Parathyroid adenoma (tissue), 2 donors: ENCODE results near the gene NDUFS1.
"Not testable (repeated sequence)": the region's sequence is repeated elsewhere in the genome, so short reads cannot be mapped to it uniquely, and the experiment has no call there.

Experiments used
- H2AFZ ChIP-seq: fragments of 300-600 bp; sonication (generic); one replicate; pipeline ENCODE4 v1.7.0; 2017; ENCODE audit warnings: antibody characterized with exemption, mild to moderate bottlenecking
- H3K27ac ChIP-seq: fragments of 300-600 bp; sonication (generic); one replicate; pipeline ENCODE4 v1.7.0; 2017
- H3K27me3 ChIP-seq: fragments of 300-600 bp; sonication (generic); one replicate; pipeline ENCODE4 v1.7.0; 2017; ENCODE audit warnings: low read length; ENCODE audit not compliant: control insufficient read depth, insufficient read depth
- H3K36me3 ChIP-seq: fragments of 300-600 bp; sonication (generic); one replicate; pipeline ENCODE4 v1.7.0; 2017; ENCODE audit warnings: low read length; ENCODE audit not compliant: control insufficient read depth, insufficient read depth
- H3K4me1 ChIP-seq: fragments of 300-600 bp; sonication (generic); one replicate; pipeline ENCODE4 v1.7.0; 2017; ENCODE audit warnings: control low read depth
- H3K4me2 ChIP-seq: fragments of 300-600 bp; sonication (generic); one replicate; pipeline ENCODE4 v1.7.0; 2017; ENCODE audit warnings: low read length
- H3K4me3 ChIP-seq: fragments of 300-600 bp; sonication (generic); one replicate; pipeline ENCODE4 v1.7.0; 2017; ENCODE audit warnings: low read depth, low read length
- H3K79me2 ChIP-seq: fragments of 300-600 bp; sonication (generic); one replicate; pipeline ENCODE4 v1.7.0; 2017; ENCODE audit warnings: control low read depth
- H3K9ac ChIP-seq: fragments of 300-600 bp; sonication (generic); one replicate; pipeline ENCODE4 v1.7.0; 2017; ENCODE audit warnings: mild to moderate bottlenecking
- H3K9me3 ChIP-seq: fragments of 300-600 bp; sonication (generic); one replicate; pipeline ENCODE4 v1.7.0; 2017; ENCODE audit warnings: low read length; ENCODE audit not compliant: control insufficient read depth
- TF ChIP-seq, protein P1 (sequence below): fragments of 300-600 bp; sonication (generic); IDR thresholded peaks from one replicate; pipeline ENCODE4 v1.7.0; 2017; ENCODE audit warnings: antibody characterized with exemption, mild to moderate bottlenecking
- donor health status: primary hyperparathyroidism.

Gene NDUFS1

DNA sequence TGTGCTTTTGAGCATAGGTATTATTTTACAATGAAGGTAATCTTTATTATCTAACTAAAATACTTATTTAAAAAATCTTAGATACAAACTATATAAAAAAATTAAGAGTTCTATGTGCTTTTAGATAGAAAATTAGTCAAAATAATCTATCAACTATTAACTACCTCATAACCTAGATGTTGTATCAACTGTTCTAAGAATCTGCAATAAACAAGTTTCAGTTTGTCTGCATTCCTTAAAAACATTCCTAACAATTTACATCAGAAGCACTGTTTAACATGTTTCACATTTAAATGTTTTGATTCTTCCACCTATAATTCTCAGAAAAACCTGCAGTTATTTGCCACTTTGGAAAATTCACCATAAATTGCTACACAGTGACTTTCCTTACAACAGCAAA is 33.3 kb downstream of the NDUFS1 start:
- Histone ChIP-seq H3K4me2 (no peak overlapping the region), H3K9me3 (no peaks in the 10 kb centered on the region), H3K36me3 (no peaks in the 10 kb centered on the region), H3K27ac (no peak overlapping the region), H3K27me3 (no peaks in the 10 kb centered on the region), H3K4me3 (no peak overlapping the region), H3K9ac (no peak overlapping the region), H3K4me1 (no peaks in the 10 kb centered on the region), H3K79me2 (no peaks in the 10 kb centered on the region), H2AFZ (no peak overlapping the region)
- TF ChIP-seq, protein P1, sequence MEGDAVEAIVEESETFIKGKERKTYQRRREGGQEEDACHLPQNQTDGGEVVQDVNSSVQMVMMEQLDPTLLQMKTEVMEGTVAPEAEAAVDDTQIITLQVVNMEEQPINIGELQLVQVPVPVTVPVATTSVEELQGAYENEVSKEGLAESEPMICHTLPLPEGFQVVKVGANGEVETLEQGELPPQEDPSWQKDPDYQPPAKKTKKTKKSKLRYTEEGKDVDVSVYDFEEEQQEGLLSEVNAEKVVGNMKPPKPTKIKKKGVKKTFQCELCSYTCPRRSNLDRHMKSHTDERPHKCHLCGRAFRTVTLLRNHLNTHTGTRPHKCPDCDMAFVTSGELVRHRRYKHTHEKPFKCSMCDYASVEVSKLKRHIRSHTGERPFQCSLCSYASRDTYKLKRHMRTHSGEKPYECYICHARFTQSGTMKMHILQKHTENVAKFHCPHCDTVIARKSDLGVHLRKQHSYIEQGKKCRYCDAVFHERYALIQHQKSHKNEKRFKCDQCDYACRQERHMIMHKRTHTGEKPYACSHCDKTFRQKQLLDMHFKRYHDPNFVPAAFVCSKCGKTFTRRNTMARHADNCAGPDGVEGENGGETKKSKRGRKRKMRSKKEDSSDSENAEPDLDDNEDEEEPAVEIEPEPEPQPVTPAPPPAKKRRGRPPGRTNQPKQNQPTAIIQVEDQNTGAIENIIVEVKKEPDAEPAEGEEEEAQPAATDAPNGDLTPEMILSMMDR = no peak

DNA sequence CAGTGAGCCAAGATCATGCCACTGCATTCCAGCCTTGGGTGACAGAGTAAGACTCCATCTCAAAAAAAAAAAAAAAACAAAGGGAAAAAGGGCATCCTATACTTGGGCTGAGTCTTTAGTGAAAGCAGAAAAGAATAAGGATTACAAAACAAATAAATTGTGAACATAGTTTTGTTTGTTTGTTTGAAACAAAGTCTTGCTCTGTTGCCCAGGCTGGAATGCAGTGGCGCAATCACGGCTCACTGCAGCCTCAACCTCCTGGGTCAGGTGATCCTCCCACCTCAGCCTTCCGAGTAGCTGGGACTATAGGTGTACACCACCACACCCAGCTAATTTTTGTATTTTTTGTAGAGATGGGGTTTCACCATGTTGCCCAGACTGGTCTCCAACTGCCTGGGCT is 36.7 kb downstream of the NDUFS1 start:
- H3K79me2 ChIP-seq, H3K36me3 ChIP-seq, H3K4me1 ChIP-seq, H3K9ac ChIP-seq, H3K9me3 ChIP-seq, H3K4me3 ChIP-seq, H3K27ac ChIP-seq, H3K27me3 ChIP-seq, H2AFZ ChIP-seq, H3K4me2 ChIP-seq: not testable (repeated sequence)

DNA sequence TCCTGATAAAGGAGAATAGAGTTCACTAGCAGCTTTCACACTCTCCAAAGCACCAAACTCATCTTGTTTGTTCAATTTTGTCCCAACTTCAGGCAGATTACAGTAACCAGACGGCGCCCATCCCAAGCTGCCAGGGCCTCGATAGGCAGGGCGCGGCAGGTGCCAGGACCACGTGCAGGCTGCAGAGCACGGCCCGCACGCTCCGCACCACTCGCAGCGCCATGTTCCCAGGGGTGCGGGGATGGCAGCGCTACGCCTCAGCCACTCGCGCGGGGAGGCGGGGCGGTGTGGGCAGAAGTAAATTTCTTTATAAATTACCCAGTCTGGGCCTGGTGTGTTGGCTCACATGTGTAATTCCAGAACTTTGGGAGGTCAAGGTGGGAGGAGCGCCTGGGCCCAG is 43.0 kb downstream of the NDUFS1 start:
- no peak overlapping the region for H2AFZ ChIP-seq
- TF ChIP-seq, protein P1 = no peak
- no peak overlapping the region for H3K4me3 ChIP-seq
- H3K27ac ChIP-seq = no peak overlapping the region
- no peaks in the 10 kb centered on the region for H3K27me3 ChIP-seq
- H3K9ac ChIP-seq = no peak overlapping the region
- H3K4me1 ChIP-seq = no peaks in the 10 kb centered on the region
- no peak overlapping the region for H3K4me2 ChIP-seq
- no peaks in the 10 kb centered on the region for H3K79me2 ChIP-seq
- H3K9me3 ChIP-seq = no peaks in the 10 kb centered on the region
- no peaks in the 10 kb centered on the region for H3K36me3 ChIP-seq

DNA sequence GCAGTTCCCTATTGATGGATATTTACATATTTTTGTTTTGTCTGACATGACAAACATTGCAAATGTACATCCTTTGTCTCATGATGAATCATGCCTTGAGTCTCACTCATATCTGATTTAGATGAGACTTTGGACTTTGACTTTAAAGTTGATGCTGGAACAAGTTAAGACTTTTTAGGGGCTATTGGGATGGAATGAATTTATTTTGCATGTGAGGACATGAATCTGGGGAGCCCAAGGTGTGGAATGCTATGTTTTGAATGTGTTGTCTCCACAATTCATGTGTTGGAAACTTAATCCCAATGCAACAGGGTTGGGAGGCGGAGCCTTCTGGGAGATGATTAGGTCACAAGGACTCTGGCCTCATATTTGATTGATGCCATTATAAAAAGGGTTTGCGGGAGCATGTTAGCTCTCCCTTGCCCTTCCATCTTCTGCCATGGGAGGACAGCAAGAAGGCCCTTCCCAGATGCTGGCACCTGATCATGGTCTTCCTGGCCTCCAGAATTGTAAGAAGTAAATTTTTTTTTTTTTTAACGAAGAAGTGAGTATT is 44.1 kb downstream of the NDUFS1 start:
- no peaks in the 10 kb centered on the region for H3K4me1 ChIP-seq
- no peak overlapping the region for H3K27ac ChIP-seq
- no peak overlapping the region for H3K4me2 ChIP-seq
- no peaks in the 10 kb centered on the region for H3K9me3 ChIP-seq
- no peaks in the 10 kb centered on the region for H3K36me3 ChIP-seq
- no peak overlapping the region for H2AFZ ChIP-seq
- H3K9ac ChIP-seq = no peak overlapping the region
- no peak overlapping the region for H3K4me3 ChIP-seq
- TF ChIP-seq, protein P1 = no peak
- no peaks in the 10 kb centered on the region for H3K79me2 ChIP-seq
- no peaks in the 10 kb centered on the region for H3K27me3 ChIP-seq

DNA sequence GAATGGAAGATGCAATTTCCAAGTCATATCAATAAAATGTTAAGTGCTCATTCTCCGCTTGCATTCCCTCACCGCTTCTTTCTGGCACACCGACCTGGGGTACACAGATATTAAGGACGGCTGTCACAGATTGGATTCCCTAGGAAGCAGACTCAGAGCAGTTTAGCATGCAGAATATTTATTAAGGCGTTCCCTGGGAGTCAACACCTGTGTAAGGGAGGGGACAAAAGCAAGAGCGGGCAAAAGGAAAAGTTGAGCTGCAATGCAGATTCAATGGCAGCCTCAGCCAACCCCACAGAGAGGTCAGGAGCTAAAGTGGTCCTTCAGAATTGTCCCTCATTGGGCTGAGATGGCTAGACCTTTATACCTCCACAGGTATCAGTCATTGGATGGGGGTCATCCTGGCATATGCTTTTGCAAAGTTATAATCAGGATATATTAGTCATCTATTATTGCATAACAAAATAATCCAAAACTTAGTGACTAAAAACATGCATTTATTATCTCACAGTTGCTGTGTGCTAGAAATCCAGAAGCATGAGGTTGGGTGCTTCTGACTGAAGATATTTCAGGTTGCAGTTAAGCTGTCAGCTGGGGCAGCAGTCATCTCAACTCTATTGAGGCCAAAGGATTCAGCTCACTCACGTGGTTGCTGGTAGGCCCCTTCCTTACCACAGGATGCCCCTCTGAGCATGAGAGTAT is 46.2 kb downstream of the NDUFS1 start:
- H3K4me1 ChIP-seq = no peaks in the 10 kb centered on the region
- no peaks in the 10 kb centered on the region for H3K79me2 ChIP-seq
- no peak overlapping the region for H3K9ac ChIP-seq
- no peaks in the 10 kb centered on the region for H3K36me3 ChIP-seq
- no peak overlapping the region for H3K4me3 ChIP-seq
- no peak overlapping the region for H3K27ac ChIP-seq
- TF ChIP-seq, protein P1 = no peak
- no peaks in the 10 kb centered on the region for H3K9me3 ChIP-seq
- H3K27me3 ChIP-seq = no peaks in the 10 kb centered on the region
- no peak overlapping the region for H3K4me2 ChIP-seq
- H2AFZ ChIP-seq = no peak overlapping the region
